HG03460 (cell line): ENCODE results near the gene HOXD4.

Experiments
- ATAC-seq: cut with Tn5 transposase; IDR thresholded peaks from one replicate; pipeline ENCODE4 v1.9.1; 2021; ENCODE audit not compliant: unreplicated experiment

HOXD4 gene

GRCh38 chr2:176114120-176114929, 37.0 kb upstream of the HOXD4 start:
- no peak for ATAC-seq

GRCh38 chr2:176114930-176115625, 36.3 kb upstream of the HOXD4 start:
- no peak for ATAC-seq

DNA sequence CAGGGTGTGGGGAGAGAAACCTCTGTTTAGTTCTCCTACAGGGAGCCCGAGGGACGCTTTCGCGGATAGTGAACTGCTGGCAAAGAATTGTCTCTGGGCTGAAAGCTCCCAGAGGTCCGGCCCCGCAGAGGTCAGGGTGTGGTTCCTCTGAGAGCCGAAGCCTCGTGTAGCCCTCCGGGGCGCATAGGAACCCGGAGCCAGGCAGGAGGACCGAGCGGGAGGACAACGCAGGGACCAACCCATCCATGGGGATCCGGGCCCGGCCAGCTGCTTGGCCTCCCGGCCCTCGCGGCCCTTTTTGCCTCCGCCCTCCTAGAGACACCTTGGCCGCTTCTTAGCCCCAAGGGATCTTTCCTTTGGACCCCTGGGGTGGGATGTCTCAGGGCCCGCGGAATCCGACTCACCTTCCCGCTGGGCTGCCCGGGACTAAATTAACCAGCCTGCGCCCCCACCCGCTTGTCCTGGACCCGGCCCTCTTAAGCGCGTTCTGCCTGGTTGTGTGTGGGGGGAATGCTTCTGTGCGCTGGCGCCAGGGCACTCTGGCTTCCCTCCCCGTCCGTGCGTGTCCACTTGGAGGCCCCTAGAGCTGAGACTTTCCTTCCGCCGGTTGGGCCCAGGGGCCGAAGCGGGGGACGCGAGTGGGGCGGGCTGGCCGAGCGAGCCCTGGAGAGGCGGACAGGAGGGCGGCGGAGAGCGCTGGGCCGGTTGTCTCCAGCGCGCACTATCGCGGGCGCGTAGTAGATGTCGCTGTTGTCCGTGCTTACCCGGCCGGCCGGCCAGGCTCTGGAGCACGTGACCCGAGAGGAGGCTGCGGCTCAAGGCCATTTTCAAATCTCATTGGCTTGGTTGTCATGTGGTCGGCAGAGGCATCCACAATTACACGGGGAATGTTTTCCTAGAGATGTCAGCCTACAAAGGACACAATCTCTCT, 35.2 kb upstream of the HOXD4 start, which contains the start of gene HOXD10:
HOXD10 (plus strand) TSS at position 896 of the 931 bp plus-strand sequence. CDS start 56 bp downstream, outside the sequence.
- ATAC-seq: no peak

DNA sequence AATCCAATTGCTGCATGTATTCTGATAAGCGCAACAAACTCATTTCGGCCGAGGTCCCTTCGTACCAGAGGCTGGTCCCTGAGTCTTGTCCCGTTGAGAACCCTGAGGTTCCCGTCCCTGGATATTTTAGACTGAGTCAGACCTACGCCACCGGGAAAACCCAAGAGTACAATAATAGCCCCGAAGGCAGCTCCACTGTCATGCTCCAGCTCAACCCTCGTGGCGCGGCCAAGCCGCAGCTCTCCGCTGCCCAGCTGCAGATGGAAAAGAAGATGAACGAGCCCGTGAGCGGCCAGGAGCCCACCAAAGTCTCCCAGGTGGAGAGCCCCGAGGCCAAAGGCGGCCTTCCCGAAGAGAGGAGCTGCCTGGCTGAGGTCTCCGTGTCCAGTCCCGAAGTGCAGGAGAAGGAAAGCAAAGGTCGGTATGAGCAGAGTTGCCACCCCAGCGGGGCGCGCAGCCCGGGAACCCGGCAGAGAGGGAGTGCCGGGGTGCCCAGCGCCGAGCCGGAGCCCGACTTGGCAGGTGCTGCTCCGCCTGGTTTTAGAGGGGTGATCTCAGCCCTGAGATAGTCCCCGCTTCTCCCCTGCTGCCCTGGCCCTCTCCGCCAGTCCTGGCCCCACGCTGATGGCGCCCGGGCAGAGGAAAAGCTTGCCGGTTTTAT, 34.1 kb upstream of the HOXD4 start:
- no peak for ATAC-seq

DNA sequence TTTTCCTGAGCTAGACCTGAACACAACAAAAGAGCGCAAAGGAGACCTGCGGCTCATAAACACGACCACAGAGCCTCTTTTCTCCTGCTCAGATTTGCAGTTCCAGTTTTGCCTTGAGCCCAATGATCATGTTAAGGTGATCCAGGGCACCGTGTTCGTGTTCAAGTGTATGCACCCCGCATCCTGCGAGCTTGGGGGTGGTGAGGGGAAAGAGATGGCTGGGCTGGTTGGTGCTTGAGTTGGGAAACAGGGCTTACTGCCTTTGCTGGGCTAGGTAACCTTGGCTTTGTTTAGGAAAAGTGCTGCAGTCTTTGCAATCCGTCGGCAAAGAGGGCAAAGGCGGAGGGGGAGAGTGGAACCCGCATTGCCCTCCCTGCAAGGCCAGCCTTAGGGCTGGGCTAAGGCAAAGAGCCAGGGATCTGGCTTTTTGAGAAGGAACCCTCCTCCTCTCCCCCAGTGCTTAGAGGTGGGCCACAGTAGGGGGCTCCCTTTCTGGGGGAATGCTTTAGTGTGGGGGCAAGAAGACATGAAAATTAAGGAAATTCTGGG, 33.5 kb upstream of the HOXD4 start:
- ATAC-seq: no peak

DNA sequence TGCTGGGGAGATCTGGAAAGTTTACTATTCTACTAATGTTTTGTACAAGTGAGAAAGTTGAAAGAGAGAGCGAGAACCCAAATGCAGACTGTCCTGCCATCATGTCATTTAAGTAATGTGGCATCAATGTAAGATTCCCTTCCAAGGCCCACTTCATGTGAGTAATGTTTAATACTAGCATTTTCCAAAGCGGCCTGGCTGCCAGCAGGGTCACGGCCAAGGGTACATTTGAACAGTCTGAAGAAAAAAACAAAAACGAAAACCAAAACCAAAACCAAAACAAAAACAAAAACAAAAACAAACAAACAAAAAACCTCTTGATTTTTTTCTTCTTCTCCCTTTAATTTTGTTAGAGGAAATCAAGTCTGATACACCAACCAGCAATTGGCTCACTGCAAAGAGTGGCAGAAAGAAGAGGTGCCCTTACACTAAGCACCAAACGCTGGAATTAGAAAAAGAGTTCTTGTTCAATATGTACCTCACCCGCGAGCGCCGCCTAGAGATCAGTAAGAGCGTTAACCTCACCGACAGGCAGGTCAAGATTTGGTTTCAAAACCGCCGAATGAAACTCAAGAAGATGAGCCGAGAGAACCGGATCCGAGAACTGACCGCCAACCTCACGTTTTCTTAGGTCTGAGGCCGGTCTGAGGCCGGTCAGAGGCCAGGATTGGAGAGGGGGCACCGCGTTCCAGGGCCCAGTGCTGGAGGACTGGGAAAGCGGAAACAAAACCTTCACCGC, 32.6 kb upstream of the HOXD4 start:
- no peak for ATAC-seq

DNA sequence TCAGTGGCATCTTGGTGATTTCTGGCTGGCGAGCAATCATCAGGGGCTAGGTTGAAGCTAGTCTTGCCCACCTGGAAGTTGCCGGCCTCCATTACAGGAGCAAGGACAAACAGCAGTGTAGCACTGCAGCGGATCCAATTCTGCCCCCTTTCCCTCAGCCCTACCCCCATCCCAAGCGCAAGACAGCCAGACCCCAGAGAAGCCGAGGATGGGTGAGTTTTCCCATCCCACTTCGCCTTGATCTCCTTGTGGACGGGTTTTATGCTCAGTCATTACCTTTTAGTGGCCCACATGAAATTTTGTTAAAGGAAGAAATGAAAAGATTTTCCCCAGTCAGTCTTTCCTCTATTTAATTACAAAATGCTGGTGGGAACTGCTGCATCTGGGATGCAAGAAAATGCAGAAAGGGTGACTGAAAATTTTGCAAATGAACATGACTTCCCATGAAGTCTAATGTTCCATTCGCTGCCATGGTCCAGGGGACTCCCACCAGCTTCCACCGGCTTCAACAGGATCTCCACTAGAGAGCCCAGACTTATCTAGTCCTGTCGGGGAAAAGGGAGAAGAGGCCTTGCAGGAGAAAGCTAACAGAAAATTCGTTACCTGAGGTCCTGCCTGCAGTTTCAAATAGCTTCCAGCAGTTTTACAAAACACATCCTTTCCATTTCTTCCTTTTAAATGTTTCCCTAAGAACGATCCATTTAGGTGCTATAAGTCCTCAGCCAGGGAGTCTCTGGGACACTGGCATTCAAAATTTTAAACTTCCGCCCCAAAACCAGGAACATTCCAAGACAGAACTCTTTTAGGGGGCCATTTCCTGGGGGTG, 30.8 kb upstream of the HOXD4 start:
- ATAC-seq: no peak

GRCh38 chr2:176121190-176122051, 29.9 kb upstream of the HOXD4 start:
- ATAC-seq: no peak

DNA sequence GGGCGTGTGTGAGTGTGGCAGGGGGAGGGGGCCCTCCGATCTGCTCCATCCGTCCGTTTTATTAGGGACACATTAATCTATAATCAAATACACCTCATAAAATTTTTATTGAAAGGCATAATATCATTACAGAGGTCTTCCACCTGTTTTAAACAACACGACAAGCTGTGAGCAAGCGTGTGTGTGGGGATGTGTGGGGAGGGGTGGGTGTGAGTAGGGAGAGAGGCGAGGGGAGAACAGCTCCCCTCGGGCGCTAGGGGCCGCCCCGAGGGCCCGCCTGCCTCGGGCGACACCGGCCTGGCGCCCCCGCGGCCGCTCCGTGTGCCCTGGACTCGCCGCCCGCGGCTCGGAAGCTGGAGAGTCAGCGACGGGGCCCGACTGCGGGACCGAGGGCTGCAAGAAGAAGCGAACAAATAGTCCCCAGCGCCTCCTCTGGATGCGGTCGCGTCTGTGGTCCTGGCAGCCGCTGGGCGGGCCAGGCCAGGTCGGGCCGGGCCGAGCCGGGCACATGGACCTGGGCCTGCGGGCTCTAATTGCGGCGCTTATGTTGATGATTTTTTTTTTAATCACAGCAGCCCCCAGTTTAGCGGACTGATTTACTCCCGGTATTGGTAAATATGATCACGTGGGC, 29.2 kb upstream of the HOXD4 start:
- ATAC-seq: no peak

DNA sequence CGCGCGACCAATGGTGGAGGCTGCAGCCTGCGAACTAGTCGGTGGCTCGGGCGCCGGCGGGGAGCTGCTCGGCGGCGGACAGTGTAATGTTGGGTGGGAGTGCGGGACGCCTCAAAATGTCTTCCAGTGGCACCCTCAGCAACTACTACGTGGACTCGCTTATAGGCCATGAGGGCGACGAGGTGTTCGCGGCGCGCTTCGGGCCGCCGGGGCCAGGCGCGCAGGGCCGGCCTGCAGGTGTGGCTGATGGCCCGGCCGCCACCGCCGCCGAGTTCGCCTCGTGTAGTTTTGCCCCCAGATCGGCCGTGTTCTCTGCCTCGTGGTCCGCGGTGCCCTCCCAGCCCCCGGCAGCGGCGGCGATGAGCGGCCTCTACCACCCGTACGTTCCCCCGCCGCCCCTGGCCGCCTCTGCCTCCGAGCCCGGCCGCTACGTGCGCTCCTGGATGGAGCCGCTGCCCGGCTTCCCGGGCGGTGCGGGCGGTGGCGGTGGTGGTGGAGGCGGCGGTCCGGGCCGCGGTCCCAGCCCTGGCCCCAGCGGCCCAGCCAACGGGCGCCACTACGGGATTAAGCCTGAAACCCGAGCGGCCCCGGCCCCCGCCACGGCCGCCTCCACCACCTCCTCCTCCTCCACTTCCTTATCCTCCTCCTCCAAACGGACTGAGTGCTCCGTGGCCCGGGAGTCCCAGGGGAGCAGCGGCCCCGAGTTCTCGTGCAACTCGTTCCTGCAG, 28.5 kb upstream of the HOXD4 start, which contains the start of gene HOXD9:
HOXD9 (plus strand) TSS at position 37 of the 728 bp plus-strand sequence; CDS start at position 87, 50 bp downstream.
- no peak for ATAC-seq

- ATAC-seq: no peak
These were observed 27.8 kb upstream of the HOXD4 start for GRCh38 chr2:176123411-176124109.

GRCh38 chr2:176124110-176124946, 27.0 kb upstream of the HOXD4 start:
- ATAC-seq: no peak

- no peak for ATAC-seq
These were observed 26.2 kb upstream of the HOXD4 start for GRCh38 chr2:176124947-176125771.

GRCh38 chr2:176125772-176126054, 25.6 kb upstream of the HOXD4 start:
- ATAC-seq: no peak
